CD4-positive, alpha-beta T cell treated with Interleukin-1 beta for 1 hour (primary cell): ENCODE data around the gene GLRB.
"Not testable (repeated sequence)": the region's sequence is repeated elsewhere in the genome, so short reads cannot be mapped to it uniquely, and the experiment has no call there.

Source experiments
- DNase-seq, 2 donors: peaks; one replicate each; pipeline ENCODE4 v3.0.0-alpha.2; 2020 to 2022

GLRB gene

GRCh38 chr4:157075811-157076577 is at the start of gene GLRB:
GLRB (plus strand) TSS chr4:157076150; CDS start chr4:157078025, 1,875 bp downstream.
- no peak for DNase-seq

GRCh38 chr4:157035471-157035870 is 40.5 kb upstream of the GLRB start:
- no peak for DNase-seq

GRCh38 chr4:157040405-157040804 is 35.5 kb upstream of the GLRB start:
- DNase-seq: no peak

GRCh38 chr4:157043131-157043530 is 32.8 kb upstream of the GLRB start:
- DNase-seq: no peak

- no peak for DNase-seq
Measured at GRCh38 chr4:157045507-157046127, 30.3 kb upstream of the GLRB start.

GRCh38 chr4:157048248-157048647 is 27.7 kb upstream of the GLRB start:
- no peak for DNase-seq

- DNase-seq: no peak
Measured at GRCh38 chr4:157050561-157050960, 25.4 kb upstream of the GLRB start.

- DNase-seq: no peak
Measured at GRCh38 chr4:157052429-157053040, 23.4 kb upstream of the GLRB start.

GRCh38 chr4:157057218-157057617 is 18.7 kb upstream of the GLRB start:
- no peak for DNase-seq

GRCh38 chr4:157058899-157059298 is 17.1 kb upstream of the GLRB start:
- DNase-seq: not testable (repeated sequence)

GRCh38 chr4:157072002-157072401 is 3.9 kb upstream of the GLRB start:
- no peak for DNase-seq

- no peak for DNase-seq
Measured at GRCh38 chr4:157075401-157075800, 549 bp upstream of the GLRB start.

- no peak for DNase-seq
Measured at GRCh38 chr4:157076578-157076947, 613 bp downstream of the GLRB start.

GRCh38 chr4:157079441-157079840 is 3.5 kb downstream of the GLRB start:
- no peak for DNase-seq

- no peak for DNase-seq
Measured at GRCh38 chr4:157080605-157081004, 4.7 kb downstream of the GLRB start.

- DNase-seq: no peak
Measured at GRCh38 chr4:157095716-157096115, 19.8 kb downstream of the GLRB start.

- DNase-seq: no peak
Measured at GRCh38 chr4:157096439-157096838, 20.5 kb downstream of the GLRB start.

GRCh38 chr4:157099506-157099905 is 23.6 kb downstream of the GLRB start:
- DNase-seq: no peak

GRCh38 chr4:157104541-157104940 is 28.6 kb downstream of the GLRB start:
- DNase-seq: no peak

GRCh38 chr4:157114671-157115070 is 38.7 kb downstream of the GLRB start:
- DNase-seq: no peak

- no peak for DNase-seq
Measured at GRCh38 chr4:157115613-157116335, 39.8 kb downstream of the GLRB start.

- DNase-seq: no peak
Measured at GRCh38 chr4:157121401-157121800, 45.5 kb downstream of the GLRB start.

- DNase-seq: no peak
Measured at GRCh38 chr4:157127571-157127970, 51.6 kb downstream of the GLRB start.

- no peak for DNase-seq
Measured at GRCh38 chr4:157128395-157128794, 52.4 kb downstream of the GLRB start.
